ENCODE results near the gene UBD.

The UBD gene

DNA sequence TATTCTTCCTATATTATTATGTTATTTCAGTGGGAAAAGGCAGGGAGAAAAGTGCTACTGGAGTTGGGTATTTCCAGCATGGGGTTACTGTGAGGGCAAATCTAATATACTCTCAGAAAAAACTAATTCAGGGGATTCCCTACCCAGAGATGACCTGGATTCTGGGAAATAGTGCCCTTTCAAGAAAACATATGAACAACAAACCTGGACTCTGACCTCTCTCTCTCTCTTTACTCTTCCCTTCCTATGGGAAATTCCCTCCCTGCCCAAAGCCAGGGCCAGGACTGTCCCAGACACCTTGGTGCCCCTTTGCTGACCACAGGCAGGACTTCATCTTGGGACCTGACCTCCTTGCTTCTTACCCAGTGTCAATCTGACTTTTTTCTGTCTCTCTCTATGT lies 1.6 kb upstream of the UBD start:
- no peak for DNase-seq

- no peak for DNase-seq
Measured at GRCh38 chr6:29558439-29559079, 973 bp downstream of the UBD start.

DNA sequence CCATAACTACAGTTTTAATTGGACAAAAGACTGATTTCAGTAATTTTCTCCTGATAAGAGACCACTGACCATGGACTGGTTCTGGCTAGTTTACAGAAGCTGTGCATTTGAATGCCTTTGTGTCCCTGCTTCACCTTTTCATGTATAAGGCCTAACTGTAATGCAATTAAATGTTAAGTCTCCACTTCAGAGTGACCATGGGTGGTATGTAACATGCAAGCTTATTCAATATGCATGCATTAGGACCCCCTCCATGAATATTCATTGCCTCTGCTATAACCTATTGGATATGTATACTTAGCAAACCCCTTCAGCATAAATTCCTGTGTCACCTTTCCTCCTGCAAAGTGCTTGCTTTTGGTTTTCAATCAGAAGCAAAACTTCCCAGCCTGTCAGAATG lies 2.2 kb downstream of the UBD start:
- no peak for DNase-seq

DNA sequence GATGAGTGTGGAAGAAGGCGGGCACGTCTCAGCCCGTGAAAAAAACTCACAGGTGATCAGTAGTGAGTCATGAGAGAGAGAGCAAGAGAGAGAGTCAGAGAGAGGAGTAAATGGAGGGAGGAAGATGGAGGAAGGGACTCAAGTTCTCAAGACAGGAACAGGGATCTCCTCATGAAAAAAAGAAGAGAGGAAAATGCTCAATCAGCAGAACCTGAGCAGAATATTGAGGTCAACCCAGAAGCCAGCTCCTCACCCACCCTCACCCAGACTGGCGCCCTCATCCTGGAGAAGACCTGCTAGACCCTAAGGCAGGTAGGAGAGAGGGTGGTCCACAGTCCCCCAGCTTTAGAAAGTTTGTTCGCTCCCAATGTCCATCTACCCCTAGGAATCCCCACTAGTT lies 4.8 kb downstream of the UBD start:
- no peak for DNase-seq

DNA sequence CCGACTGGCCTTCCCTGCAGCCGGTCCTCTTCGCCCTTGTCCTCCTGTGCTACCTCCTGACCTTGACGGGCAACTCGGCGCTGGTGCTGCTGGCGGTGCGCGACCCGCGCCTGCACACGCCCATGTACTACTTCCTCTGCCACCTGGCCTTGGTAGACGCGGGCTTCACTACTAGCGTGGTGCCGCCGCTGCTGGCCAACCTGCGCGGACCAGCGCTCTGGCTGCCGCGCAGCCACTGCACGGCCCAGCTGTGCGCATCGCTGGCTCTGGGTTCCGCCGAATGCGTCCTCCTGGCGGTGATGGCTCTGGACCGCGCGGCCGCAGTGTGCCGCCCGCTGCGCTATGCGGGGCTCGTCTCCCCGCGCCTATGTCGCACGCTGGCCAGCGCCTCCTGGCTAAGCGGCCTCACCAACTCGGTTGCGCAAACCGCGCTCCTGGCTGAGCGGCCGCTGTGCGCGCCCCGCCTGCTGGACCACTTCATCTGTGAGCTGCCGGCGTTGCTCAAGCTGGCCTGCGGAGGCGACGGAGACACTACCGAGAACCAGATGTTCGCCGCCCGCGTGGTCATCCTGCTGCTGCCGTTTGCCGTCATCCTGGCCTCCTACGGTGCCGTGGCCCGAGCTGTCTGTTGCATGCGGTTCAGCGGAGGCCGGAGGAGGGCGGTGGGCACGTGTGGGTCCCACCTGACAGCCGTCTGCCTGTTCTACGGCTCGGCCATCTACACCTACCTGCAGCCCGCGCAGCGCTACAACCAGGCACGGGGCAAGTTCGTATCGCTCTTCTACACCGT lies 6.1 kb downstream of the UBD start:
- DNase-seq, result peak in 1 of 2 donors; percentile 27

DNA sequence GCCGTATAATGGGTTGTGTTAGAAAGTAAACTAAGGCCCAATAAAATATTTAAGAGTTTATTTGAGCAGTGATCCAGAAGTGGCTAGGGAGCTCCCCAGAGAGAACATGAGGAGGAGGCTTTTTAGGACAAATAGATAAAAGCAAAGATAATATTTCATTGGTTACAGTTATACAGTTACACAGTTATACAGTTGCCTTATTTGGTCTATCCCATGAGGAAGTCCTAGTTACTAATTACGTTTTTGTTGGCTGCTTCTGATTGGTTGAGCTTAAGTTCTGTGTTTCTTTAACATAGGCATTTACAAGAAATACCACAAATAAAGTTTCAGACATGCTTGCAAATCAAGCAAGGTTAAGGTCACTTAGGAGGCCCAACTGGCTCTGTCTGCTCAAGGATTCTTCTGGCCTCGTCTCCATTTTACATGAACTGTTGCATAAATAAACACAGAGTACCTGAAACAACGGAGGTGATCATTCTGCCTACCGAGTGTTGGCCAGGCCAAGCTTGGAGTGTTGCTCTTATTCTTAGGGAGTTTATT lies 7.0 kb downstream of the UBD start:
- peak; percentile 79 to 91 for DNase-seq

DNA sequence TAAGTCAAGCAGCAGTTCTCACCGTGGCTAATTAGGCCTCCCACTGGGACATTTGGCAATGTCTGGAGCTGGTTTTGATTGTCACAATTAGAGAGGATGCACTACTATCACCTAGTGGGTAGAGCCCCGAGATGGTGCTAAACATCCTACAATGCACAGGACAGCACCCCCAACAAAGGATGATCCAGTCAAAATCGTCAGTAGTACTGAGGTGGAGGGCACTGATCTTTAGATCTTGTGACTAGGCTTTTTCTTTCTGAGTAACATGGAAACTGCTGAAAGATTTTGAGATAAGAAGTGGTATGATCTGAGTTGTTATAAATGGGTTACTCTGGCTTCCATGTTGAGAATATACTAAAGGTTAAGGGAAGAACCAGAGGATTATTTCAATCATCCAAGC lies 12.0 kb downstream of the UBD start:
- DNase-seq, result no peak

DNA sequence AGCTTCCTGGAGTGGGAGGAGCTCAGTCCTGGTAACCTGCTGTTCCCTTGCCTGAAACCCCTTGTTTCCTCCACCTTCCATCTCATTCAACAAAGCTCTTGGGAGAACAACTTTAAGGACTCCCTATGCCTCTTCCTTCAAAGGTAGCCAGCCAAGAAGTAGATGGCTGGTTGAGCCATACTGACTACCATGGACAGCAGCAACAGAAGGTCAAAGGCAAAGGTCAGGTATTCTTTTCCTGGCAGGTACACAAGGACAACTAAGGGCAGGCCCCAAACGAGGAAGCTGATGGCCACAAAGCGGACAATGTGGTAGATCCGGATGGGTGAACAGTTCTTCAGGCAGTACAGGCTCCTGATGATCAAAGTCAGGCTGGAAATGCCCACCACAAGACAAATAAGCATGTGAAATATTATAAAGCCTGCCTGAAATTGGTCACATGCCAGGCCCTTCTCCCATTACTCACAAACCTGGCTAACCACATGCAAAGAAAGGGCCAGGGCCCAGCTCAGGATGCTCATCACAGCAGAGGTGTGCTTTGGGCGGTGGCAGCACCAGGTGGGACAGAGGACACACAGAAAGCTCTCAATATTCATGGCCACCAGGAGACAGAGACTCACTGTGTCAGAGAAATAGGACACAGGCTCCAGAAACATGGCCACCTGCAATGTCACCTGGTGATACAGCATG lies 21.7 kb downstream of the UBD start:
- no peak for DNase-seq

DNA sequence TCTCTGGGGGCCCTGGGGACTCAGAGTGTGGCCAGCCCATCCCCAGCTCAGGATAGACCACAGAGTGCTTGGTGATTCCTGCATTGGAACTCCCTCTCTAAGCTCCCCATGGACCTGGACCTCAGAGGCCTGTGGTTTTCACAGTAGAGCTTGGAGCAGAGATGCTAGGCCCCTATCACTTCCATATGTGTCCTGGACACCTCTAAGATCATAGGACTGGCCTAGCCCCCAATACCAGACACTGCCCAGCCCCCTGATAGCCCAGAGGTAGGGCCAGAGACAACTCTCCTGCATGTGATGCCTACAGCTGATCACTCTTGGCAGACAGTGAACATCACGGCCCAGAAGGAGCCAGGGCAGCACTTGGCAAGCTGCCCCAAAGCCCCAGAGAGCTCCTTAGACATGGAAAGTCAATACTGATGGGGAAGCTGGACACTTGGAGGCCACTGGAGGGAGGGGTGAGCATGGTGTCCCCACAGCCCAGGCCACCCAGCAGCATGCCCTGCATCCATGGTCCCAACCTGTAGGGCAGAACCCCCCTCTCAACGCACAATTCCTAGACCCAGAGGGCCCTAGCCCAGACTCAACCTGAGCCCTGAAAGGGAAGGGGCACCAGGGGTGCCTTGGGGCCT lies 27.1 kb downstream of the UBD start:
- DNase-seq, result no peak

GRCh38 chr6:29531668-29532067 lies 27.9 kb downstream of the UBD start:
- DNase-seq, result no peak

- no peak for DNase-seq
Measured at GRCh38 chr6:29530671-29531310, 28.7 kb downstream of the UBD start.

DNA sequence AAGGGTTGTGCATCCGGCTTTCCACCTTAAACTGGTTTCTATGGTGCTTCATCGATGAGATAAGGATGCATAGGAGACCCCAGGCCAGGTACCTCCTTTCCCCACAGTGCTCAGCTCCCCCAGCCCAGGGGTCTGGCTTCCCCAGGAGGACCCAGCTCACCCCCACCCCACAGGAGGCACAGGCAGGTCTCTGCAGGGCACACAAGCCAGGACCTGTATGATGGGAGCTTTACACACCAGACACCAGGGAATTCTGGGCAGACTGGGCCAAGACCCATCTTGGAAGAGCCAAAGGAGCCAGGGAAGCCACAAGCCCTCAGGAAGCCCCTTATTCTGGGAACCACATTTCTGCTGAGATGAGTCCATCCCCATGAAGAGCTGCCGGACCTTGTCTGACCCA lies 29.6 kb downstream of the UBD start:
- DNase-seq, result no peak

- DNase-seq, result no peak
Measured at GRCh38 chr6:29528988-29529560, 30.5 kb downstream of the UBD start.

GRCh38 chr6:29528300-29528931 lies 31.1 kb downstream of the UBD start:
- no peak for DNase-seq

- no peak for DNase-seq
Measured at GRCh38 chr6:29527564-29527963, 32.0 kb downstream of the UBD start.

DNA sequence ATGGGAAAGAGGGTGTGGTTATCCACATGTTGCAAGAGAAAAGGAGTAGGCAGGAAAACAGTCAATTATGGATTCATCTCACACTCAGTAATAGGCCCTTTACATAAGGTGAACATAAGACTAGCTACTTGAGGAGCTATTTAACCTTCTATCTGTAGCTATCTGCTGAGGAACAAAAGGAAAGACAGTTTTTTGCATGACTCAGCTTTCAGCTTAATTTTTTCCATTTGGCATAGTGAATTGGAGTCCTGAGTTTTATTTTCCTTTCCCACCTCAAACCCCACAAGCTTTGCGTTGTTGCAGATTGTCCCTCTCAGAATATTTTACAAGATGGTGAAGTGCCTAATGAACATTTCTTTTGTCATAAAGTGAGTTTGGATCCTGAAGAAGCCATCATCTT lies 32.4 kb downstream of the UBD start:
- DNase-seq, result no peak

DNA sequence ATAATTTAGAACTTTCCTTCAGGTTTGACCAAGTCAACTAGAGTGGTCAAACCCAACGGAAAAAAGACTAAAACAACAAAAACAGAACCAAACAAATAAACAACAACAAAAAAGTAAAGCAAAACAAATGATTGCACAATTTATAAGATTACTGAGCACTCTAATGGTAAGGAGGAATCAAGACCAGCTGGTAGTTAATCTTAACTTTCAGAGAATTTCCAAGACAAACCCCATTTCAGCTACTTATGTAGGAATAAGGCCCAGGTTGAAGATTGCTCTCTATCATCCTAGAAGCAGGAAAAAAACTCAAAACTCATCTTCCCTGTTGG lies 34.3 kb downstream of the UBD start:
- no peak for DNase-seq

- no peak for DNase-seq
Measured at GRCh38 chr6:29524444-29525310, 34.9 kb downstream of the UBD start.

- DNase-seq, result no peak
Measured at GRCh38 chr6:29524044-29524443, 35.5 kb downstream of the UBD start.

GRCh38 chr6:29522227-29522626 lies 37.3 kb downstream of the UBD start:
- no peak for DNase-seq

All from inflammatory macrophage (primary cell).